Measurements from ENCODE around the gene LRIG2. TPM values are rescaled to one million over a fixed set of nuclear protein-coding genes. Genes with fewer than 3 reads are reported as not detected.

The LRIG2 gene
- total and polyA plus RNA-seq, 2 donors (not counting 1 experiment from before 2014, with no cell fraction given) = 12.4 to 30.6 TPM

- H3K27ac Mint-ChIP-seq = no peak overlapping the region
- ChIA-PET POLR2A (no interaction called here), CTCF (interaction anchor here (0.6 to 5.3 kb wide), 3 partner anchors 160 to 324 kb away, joined by 3 to 83 read pairs (median 3); no protein-coding TSS in a partner anchor)
- TF ChIP-seq EZH2 (IDR thresholded peaks at IDR 0.05; ENCODE audit: borderline replicate concordance, insufficient read depth, low read depth, low read length, poor library complexity, severe bottlenecking) (no peak), CTCF (IDR thresholded peaks at IDR 0.05) (no peak)
- H3K79me2 ChIP-seq (ENCODE audit: control insufficient read depth, insufficient read depth, low read length) = no peaks in the 10 kb centered on the region
- H3K4me1 Mint-ChIP-seq = peaks cover 7% of the 10 kb centered on the region
- no peaks in the 10 kb centered on the region for H3K9me3 Mint-ChIP-seq (ENCODE audit: insufficient read depth)
- peaks cover 1% of the 10 kb centered on the region for H3K27me3 Mint-ChIP-seq
- ATAC-seq (ENCODE audit: low read depth) = no peak
- H3K36me3 ChIP-seq (replicated peaks in 1 of 2; ENCODE audit: control extremely low read depth in 1 of 2, control insufficient read depth in 1 of 2, extremely low read depth in 1 of 2, insufficient read depth in 2 of 2, low read length in 1 of 2) = no peaks in the 10 kb centered on the region
- H3K27me3 ChIP-seq (replicated peaks in 1 of 4; ENCODE audit: control extremely low read depth in 1 of 4, control insufficient read depth in 3 of 4, insufficient read depth in 4 of 4, low read length in 3 of 4) = peaks cover 0 to 3% (median 0%) of the 10 kb centered on the region in 4 experiments
- no peak overlapping the region for H3K9ac ChIP-seq (ENCODE audit: low read length)
- 58% methylated on average over 2 of the region's 2 CpGs for WGBS (ENCODE audit: insufficient coverage)
- intact Hi-C loops (cut with micrococcal nuclease) = no loop called here
- H3K4me1 ChIP-seq (ENCODE audit: control insufficient read depth in 2 of 2, insufficient read depth in 2 of 2, low read length in 2 of 2) = peaks cover 5 to 8% of the 10 kb centered on the region in 2 donors
- DNase-seq = no peak
- H4K20me1 ChIP-seq (ENCODE audit: control insufficient read depth, insufficient read depth, low read length, poor library complexity, severe bottlenecking) = no peaks in the 10 kb centered on the region
- H3K4me2 ChIP-seq (replicated peaks; ENCODE audit: low read depth, low read length, poor library complexity, severe bottlenecking) = no peak overlapping the region
- H2AFZ ChIP-seq (ENCODE audit: insufficient read depth, low read depth, low read length, poor library complexity, severe bottlenecking) = no peak overlapping the region
- no peak overlapping the region for H3K4me3 ChIP-seq (ENCODE audit: control extremely low read depth in 1 of 5, extremely low read depth in 1 of 5, insufficient read depth in 1 of 5, low read depth in 2 of 5, low read length in 4 of 5)
- no peak overlapping the region for H3K27ac ChIP-seq (ENCODE audit: low read length in 2 of 2)
- H3K4me3 Mint-ChIP-seq = no peak overlapping the region
- no peaks in the 10 kb centered on the region for H3K9me3 ChIP-seq (ENCODE audit: control extremely low read depth in 1 of 3, control insufficient read depth in 2 of 3, insufficient read depth in 1 of 3, low read length in 2 of 3)
These were observed 33.0 kb upstream of the LRIG2 start for GRCh38 chr1:113040041-113040440.

GRCh38 chr1:113040718-113041412 lies 32.1 kb upstream of the LRIG2 start:
- no peak overlapping the region for H3K4me2 ChIP-seq (replicated peaks; ENCODE audit: low read depth, low read length, poor library complexity, severe bottlenecking)
- H4K20me1 ChIP-seq (ENCODE audit: control insufficient read depth, insufficient read depth, low read length, poor library complexity, severe bottlenecking) = no peaks in the 10 kb centered on the region
- no peak for DNase-seq
- Mint-ChIP-seq H3K4me1 (peaks cover 7% of the 10 kb centered on the region), H3K27ac (no peak overlapping the region), H3K4me3 (no peak overlapping the region), H3K27me3 (peaks cover 3% of the 10 kb centered on the region), H3K9me3 (ENCODE audit: insufficient read depth) (no peaks in the 10 kb centered on the region)
- intact Hi-C loops (cut with micrococcal nuclease) = no loop called here
- no peak overlapping the region for H3K9ac ChIP-seq (ENCODE audit: low read length)
- H2AFZ ChIP-seq (ENCODE audit: insufficient read depth, low read depth, low read length, poor library complexity, severe bottlenecking) = no peak overlapping the region
- peaks cover 5 to 8% of the 10 kb centered on the region in 2 donors for H3K4me1 ChIP-seq (ENCODE audit: control insufficient read depth in 2 of 2, insufficient read depth in 2 of 2, low read length in 2 of 2)
- ChIA-PET POLR2A (no interaction called here), CTCF (interaction anchor here (0.6 to 5.3 kb wide), 7 partner anchors 15 to 325 kb away, joined by 3 to 83 read pairs (median 11); partner anchors contain the start of genes LRIG2 and PPM1J)
- 74% methylated on average over 8 of the region's 8 CpGs for WGBS (ENCODE audit: insufficient coverage)
- H3K4me3 ChIP-seq (ENCODE audit: control extremely low read depth in 1 of 5, extremely low read depth in 1 of 5, insufficient read depth in 1 of 5, low read depth in 2 of 5, low read length in 4 of 5) = no peak overlapping the region
- peaks cover 0 to 3% (median 0%) of the 10 kb centered on the region in 4 experiments for H3K27me3 ChIP-seq (replicated peaks in 1 of 4; ENCODE audit: control extremely low read depth in 1 of 4, control insufficient read depth in 3 of 4, insufficient read depth in 4 of 4, low read length in 3 of 4)
- H3K27ac ChIP-seq (ENCODE audit: low read length in 2 of 2) = no peak overlapping the region
- no peaks in the 10 kb centered on the region for H3K9me3 ChIP-seq (ENCODE audit: control extremely low read depth in 1 of 3, control insufficient read depth in 2 of 3, insufficient read depth in 1 of 3, low read length in 2 of 3)
- no peak for ATAC-seq (ENCODE audit: low read depth)
- TF ChIP-seq CTCF (IDR thresholded peaks at IDR 0.05) = no peak
- no peak for TF ChIP-seq EZH2 (IDR thresholded peaks at IDR 0.05; ENCODE audit: borderline replicate concordance, insufficient read depth, low read depth, low read length, poor library complexity, severe bottlenecking)
- no peaks in the 10 kb centered on the region for H3K79me2 ChIP-seq (ENCODE audit: control insufficient read depth, insufficient read depth, low read length)
- H3K36me3 ChIP-seq (replicated peaks in 1 of 2; ENCODE audit: control extremely low read depth in 1 of 2, control insufficient read depth in 1 of 2, extremely low read depth in 1 of 2, insufficient read depth in 2 of 2, low read length in 1 of 2) = no peaks in the 10 kb centered on the region

Data from B cell (primary cell).